A673 (cell line): ENCODE results near the gene PRICKLE3.

Source experiments
- EZH2 ChIP-seq: fragments of 200-600 bp; sonication (generic); IDR thresholded peaks from 2 replicates; pipeline ENCODE4 v1.6.1; 2017; ENCODE audit warnings: borderline replicate concordance, low read depth, mild to moderate bottlenecking, mixed read lengths, antibody characterized with exemption, low read length; ENCODE audit not compliant: poor library complexity, severe bottlenecking
- TF ChIP-seq, protein P1 (sequence below): fragments of 300-800, 200-600 bp; sonication (generic); conservative IDR thresholded peaks from 2 replicates; pipeline ENCODE4 v1.5.1; 2017; ENCODE audit warnings: low read depth, mild to moderate bottlenecking, antibody characterized with exemption, low read length, moderate library complexity, mixed read lengths

DNA sequence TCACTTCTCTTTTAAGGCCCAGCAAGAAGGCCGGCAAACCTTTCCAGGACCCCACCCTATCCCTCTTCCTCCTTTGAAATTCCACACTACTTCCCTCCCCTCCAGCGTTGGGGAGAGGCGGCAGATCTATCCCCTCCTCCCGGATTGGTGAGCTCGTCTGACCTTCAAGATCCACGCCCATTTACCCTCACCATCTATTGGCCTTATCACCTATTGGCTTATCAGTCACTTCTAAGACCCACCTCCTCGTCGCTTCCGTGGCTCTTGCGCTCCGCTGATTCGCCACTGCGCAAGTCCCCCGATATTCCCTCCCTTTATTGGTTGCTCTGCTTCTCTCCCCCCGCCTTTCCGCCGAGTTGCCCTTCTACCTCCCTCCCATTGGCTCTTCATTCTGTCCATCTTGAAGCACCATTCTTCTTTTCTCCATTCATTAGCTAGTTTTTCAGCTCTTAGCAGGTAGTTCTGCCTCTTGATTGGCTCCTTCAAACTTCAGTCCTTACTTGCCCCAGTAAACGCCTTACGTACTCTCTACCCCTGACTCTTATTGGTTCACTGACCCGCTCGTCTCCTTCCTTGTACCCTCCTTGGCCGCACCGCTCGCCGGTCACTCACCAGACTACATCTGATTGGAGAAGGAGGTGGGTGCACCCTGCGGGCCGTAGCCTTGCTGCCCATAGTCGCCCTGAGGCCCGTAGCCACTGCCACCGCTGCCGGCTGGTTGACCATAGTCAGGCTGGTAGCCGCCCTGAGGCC is 4.8 kb upstream of the PRICKLE3 start:
- TF ChIP-seq, protein P1, sequence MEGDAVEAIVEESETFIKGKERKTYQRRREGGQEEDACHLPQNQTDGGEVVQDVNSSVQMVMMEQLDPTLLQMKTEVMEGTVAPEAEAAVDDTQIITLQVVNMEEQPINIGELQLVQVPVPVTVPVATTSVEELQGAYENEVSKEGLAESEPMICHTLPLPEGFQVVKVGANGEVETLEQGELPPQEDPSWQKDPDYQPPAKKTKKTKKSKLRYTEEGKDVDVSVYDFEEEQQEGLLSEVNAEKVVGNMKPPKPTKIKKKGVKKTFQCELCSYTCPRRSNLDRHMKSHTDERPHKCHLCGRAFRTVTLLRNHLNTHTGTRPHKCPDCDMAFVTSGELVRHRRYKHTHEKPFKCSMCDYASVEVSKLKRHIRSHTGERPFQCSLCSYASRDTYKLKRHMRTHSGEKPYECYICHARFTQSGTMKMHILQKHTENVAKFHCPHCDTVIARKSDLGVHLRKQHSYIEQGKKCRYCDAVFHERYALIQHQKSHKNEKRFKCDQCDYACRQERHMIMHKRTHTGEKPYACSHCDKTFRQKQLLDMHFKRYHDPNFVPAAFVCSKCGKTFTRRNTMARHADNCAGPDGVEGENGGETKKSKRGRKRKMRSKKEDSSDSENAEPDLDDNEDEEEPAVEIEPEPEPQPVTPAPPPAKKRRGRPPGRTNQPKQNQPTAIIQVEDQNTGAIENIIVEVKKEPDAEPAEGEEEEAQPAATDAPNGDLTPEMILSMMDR: no peak
- TF ChIP-seq EZH2: no peak
